Neutrophil (primary cell): Measurements from ENCODE around the gene PSMB8.

Experiments
- H3K27ac ChIP-seq: fragments of 200-600 bp; sonication (generic); 2 replicates; pipeline ENCODE4 v1.5.1; 2016; ENCODE audit warnings: mild to moderate bottlenecking, moderate library complexity
- H3K27me3 ChIP-seq: fragments of 200-600 bp; sonication (generic); 2 replicates; pipeline ENCODE4 v1.6.0; 2016; ENCODE audit warnings: mild to moderate bottlenecking
- H3K36me3 ChIP-seq: fragments of 200-600 bp; sonication (generic); 2 replicates; pipeline ENCODE4 v1.5.1; 2017
- H3K4me1 ChIP-seq, 2 experiments: fragments of 200-600 bp in 1 of 2; sonication (generic) in 1 of 2; 1 replicate in 1 of 2; 2 replicates in 1 of 2; pipeline versions ENCODE4 v1.5.1 to v1.6.1; 2013 to 2016; ENCODE audit warnings: low read depth in 1 of 2, low read length in 1 of 2, mild to moderate bottlenecking in 1 of 2, moderate library complexity in 1 of 2; ENCODE audit not compliant: control insufficient read depth in 1 of 2, insufficient read depth in 1 of 2
- H3K4me3 ChIP-seq, 2 experiments: fragments of 200-600 bp in 1 of 2; sonication (generic) in 1 of 2; 1 replicate in 1 of 2; 2 replicates in 1 of 2; pipeline ENCODE4 v1.5.1; 2013 to 2016; ENCODE audit warnings: low read depth in 1 of 2, low read length in 1 of 2, mild to moderate bottlenecking in 1 of 2, moderate library complexity in 1 of 2
- H3K9me3 ChIP-seq: fragments of 200-600 bp; sonication (generic); 2 replicates; pipeline ENCODE4 v1.5.1; 2016
- CTCF ChIP-seq: fragments of 200-600 bp; sonication (generic); IDR thresholded peaks from 2 replicates; pipeline ENCODE4 v1.5.1; 2016; ENCODE audit warnings: antibody characterized with exemption

Gene PSMB8

DNA sequence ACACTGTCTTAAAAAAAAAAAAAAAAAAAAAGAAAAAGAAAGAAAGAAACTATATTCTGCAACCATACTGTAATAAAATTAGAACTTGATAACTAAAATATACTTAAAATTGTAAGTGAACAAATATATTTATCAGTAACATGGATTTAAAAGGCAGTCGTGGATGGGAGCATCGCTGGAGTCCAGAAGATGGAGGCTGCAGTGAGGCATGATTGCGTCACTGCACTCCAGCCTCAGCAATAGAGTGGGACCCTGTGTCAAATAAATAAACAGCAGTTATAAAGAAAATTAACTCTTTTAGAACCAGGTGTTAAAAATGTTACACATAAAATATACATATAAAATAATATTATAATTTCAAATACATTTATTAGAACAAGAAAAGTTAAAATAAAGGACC is 18.9 kb upstream of the PSMB8 start:
- no peak overlapping the region for H3K4me3 ChIP-seq
- H3K4me1 ChIP-seq: peaks cover 24% of the 10 kb centered on the region in 2 experiments
- peaks cover 58% of the 10 kb centered on the region for H3K36me3 ChIP-seq
- H3K27ac ChIP-seq: no peak overlapping the region
- H3K9me3 ChIP-seq: no peaks in the 10 kb centered on the region
- no peaks in the 10 kb centered on the region for H3K27me3 ChIP-seq
- TF ChIP-seq CTCF: no peak

DNA sequence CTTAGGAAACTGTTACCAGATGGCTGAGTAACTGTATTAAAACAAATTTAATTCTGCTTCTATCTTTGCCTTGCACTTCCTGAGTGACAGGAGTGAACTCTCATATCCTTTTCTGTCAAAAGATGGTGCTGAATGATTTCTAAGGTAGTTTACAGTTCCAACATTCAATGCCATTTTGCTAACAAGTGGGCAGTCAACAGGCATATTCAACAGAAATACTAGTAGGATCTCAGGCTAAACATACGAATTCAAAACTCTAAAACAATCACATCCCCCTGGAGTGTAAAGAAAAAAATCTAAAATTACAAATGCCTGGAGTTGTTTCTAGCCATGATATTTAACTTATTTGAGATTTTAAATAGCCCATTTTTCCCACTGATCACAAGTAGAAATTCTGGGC is 16.8 kb upstream of the PSMB8 start:
- H3K27ac ChIP-seq: no peak overlapping the region
- no peaks in the 10 kb centered on the region for H3K27me3 ChIP-seq
- TF ChIP-seq CTCF: no peak
- H3K9me3 ChIP-seq: no peaks in the 10 kb centered on the region
- peaks cover 13 to 21% of the 10 kb centered on the region in 2 experiments for H3K4me1 ChIP-seq
- peaks cover 77% of the 10 kb centered on the region for H3K36me3 ChIP-seq
- H3K4me3 ChIP-seq: no peak overlapping the region

DNA sequence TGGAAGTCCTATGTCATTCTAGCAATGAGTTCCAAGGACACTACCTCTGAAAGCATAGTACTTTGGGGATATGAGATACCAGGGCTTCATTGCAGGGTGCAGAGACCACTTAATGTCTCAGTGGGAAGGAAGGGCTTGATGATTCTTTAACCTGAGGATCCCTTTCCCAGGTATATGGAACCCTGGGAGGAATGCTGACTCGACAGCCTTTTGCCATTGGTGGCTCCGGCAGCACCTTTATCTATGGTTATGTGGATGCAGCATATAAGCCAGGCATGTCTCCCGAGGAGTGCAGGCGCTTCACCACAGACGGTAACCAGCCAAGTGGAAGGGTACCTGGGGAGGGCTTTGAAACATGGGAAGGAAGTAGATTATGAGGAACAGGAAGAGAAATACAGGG is 14.3 kb upstream of the PSMB8 start:
- TF ChIP-seq CTCF: no peak
- Histone ChIP-seq H3K27me3 (no peaks in the 10 kb centered on the region), H3K27ac (peak overlapping the region; percentile 68), H3K4me3 (peak overlapping the region in 1 of 2 experiments; percentile 33), H3K9me3 (no peaks in the 10 kb centered on the region), H3K36me3 (peaks cover 69% of the 10 kb centered on the region), H3K4me1 (peaks cover 26 to 33% of the 10 kb centered on the region in 2 experiments)

DNA sequence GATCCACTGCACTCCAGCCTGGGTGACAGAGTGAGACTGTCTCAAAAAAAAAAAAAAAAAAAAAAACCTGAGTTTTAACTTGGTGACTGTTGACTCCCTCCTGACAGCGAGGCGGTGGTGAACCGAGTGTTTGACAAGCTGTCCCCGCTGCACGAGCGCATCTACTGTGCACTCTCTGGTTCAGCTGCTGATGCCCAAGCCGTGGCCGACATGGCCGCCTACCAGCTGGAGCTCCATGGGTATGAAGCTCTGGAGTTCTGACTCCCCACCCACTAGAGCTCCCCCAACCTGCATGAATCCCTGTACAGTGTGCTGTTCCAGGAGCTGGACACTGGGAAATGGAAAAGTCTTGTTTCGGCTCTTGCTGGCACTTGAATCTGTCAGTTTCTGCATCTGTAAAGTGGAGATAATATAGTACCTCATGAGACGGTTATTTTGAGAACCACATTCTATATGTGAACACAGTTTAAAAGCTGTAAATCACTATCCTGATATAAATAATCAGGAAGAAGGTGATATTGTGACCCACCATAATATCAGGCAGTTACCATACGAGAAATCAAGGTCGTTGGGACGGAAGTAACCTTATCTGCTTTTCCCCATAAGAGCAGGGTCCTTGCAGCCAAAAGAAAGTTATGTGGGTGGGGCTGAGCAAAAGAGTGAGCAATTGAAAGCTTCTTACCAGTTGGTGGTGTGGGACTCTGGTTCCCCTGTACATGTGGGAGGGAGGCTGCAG is 13.5 kb upstream of the PSMB8 start:
- no peaks in the 10 kb centered on the region for H3K9me3 ChIP-seq
- no peak for TF ChIP-seq CTCF
- H3K36me3 ChIP-seq: peaks cover 68% of the 10 kb centered on the region
- peak overlapping the region; percentile 68 for H3K27ac ChIP-seq
- peaks cover 31 to 35% of the 10 kb centered on the region in 2 experiments for H3K4me1 ChIP-seq
- H3K27me3 ChIP-seq: no peaks in the 10 kb centered on the region
- H3K4me3 ChIP-seq: no peak overlapping the region

DNA sequence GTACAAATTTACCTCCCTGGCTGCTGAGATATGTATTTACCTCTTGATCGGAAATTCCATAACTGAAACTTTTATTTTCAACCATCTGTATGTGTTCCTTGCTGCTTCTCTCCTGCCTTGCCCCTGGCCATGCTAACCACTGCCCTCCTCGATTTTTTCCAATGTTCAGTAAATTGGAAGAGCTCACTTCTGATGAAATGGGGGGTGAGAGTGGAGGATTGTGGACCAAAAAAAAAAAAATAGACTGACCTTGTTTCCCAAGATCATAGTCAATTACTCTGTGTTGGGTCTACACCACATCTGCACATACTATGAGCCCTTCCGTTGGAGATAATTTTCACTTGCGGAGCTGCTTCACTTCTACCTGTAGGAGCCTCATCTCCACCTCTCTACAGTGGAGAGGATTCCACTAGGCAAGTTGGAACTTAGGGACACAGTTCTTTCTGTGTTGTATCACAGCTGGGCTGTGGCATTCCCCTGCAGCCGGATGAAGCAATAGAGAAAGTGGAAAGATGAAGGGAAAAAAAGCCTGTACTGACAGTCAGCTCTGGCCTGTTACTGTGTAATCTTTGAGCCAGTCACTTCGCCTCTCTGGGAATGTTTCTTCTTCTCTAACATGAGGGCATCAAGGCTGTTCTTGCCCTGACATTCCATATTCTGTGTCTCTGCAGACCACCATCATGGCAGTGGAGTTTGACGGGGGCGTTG is 11.8 kb upstream of the PSMB8 start:
- peak overlapping the region; percentile 85 to 91 for H3K4me3 ChIP-seq
- peaks cover 48 to 52% of the 10 kb centered on the region in 2 experiments for H3K4me1 ChIP-seq
- H3K27me3 ChIP-seq: no peaks in the 10 kb centered on the region
- H3K27ac ChIP-seq: peak overlapping the region; percentile 96
- peaks cover 68% of the 10 kb centered on the region for H3K36me3 ChIP-seq
- H3K9me3 ChIP-seq: no peaks in the 10 kb centered on the region
- no peak for TF ChIP-seq CTCF
